Loucy (cell line): ENCODE measurements around the gene FAM20C.
"Not testable (repeated sequence)": the region's sequence is repeated elsewhere in the genome, so short reads cannot be mapped to it uniquely, and the experiment has no call there.

Experiments used
- H2AFZ ChIP-seq: fragments of 200-600 bp; sonication (generic); 2 replicates; pipeline ENCODE4 v1.6.0; 2016; ENCODE audit warnings: antibody characterized with exemption, mild to moderate bottlenecking, low read length, moderate library complexity
- H3F3A ChIP-seq: fragments of 200-600 bp; 2 replicates; pipeline ENCODE4 v1.6.0; 2016; ENCODE audit warnings: antibody characterized with exemption, low read depth, mild to moderate bottlenecking
- H3K27me3 ChIP-seq: fragments of 200-600 bp; sonication (generic); 2 replicates; pipeline ENCODE4 v1.6.1; 2014; ENCODE audit warnings: low read length, mild to moderate bottlenecking; ENCODE audit not compliant: insufficient read depth, poor library complexity, severe bottlenecking
- H3K36me3 ChIP-seq: fragments of 200-600 bp; sonication (generic); 2 replicates; pipeline ENCODE4 v1.6.1; 2016; ENCODE audit warnings: low read length; ENCODE audit not compliant: insufficient read depth
- H3K4me1 ChIP-seq: fragments of 200-600 bp; sonication (generic); 2 replicates; pipeline ENCODE4 v1.5.1; 2014; ENCODE audit warnings: low read length, mild to moderate bottlenecking; ENCODE audit not compliant: insufficient read depth, poor library complexity, severe bottlenecking
- H3K4me2 ChIP-seq: fragments of 200-600 bp; sonication (generic); 2 replicates; pipeline ENCODE4 v1.6.0; 2014; ENCODE audit warnings: antibody characterized with exemption, low read length, low read depth, mild to moderate bottlenecking; ENCODE audit not compliant: poor library complexity, severe bottlenecking
- H3K4me3 ChIP-seq: fragments of 200-600 bp; sonication (generic); 2 replicates; pipeline ENCODE4 v1.5.1; 2014; ENCODE audit warnings: low read length, mild to moderate bottlenecking, mixed read lengths; ENCODE audit not compliant: poor library complexity, severe bottlenecking
- H3K79me2 ChIP-seq: fragments of 200-600 bp; sonication (generic); 2 replicates; pipeline ENCODE4 v1.6.1; 2014; ENCODE audit warnings: low read length; ENCODE audit not compliant: insufficient read depth
- H3K9ac ChIP-seq: fragments of 200-600 bp; sonication (generic); 2 replicates; pipeline ENCODE4 v1.6.0; 2014; ENCODE audit warnings: mild to moderate bottlenecking, low read depth, low read length, moderate library complexity; ENCODE audit not compliant: poor library complexity, severe bottlenecking
- H3K9me2 ChIP-seq: fragments of 200-600 bp; sonication (generic); replicated peaks from 2 replicates; pipeline ENCODE4 v1.6.1; 2016; ENCODE audit warnings: low read depth, low read length, mixed read lengths
- H3K9me3 ChIP-seq: fragments of 200-600 bp; sonication (generic); 2 replicates; pipeline ENCODE4 v1.6.1; 2014; ENCODE audit warnings: mild to moderate bottlenecking, antibody characterized with exemption, low read length, low read depth; ENCODE audit not compliant: insufficient read depth
- H4K20me1 ChIP-seq: fragments of 200-600 bp; sonication (generic); 2 replicates; pipeline ENCODE4 v1.6.0; 2014; ENCODE audit warnings: antibody characterized with exemption, low read length, mild to moderate bottlenecking; ENCODE audit not compliant: insufficient read depth, poor library complexity, severe bottlenecking
- EZH2phosphoT487 ChIP-seq: fragments of 200-600 bp; IDR thresholded peaks from 2 replicates; pipeline ENCODE4 v1.6.1; 2018; ENCODE audit warnings: antibody characterized with exemption, mild to moderate bottlenecking, moderate library complexity, borderline replicate concordance
- TF ChIP-seq, protein P1 (sequence below): fragments of 200-600 bp; sonication (generic); conservative IDR thresholded peaks from 2 replicates; pipeline ENCODE4 v1.5.1; 2014; ENCODE audit warnings: mild to moderate bottlenecking, antibody characterized with exemption, low read length

The FAM20C gene

DNA sequence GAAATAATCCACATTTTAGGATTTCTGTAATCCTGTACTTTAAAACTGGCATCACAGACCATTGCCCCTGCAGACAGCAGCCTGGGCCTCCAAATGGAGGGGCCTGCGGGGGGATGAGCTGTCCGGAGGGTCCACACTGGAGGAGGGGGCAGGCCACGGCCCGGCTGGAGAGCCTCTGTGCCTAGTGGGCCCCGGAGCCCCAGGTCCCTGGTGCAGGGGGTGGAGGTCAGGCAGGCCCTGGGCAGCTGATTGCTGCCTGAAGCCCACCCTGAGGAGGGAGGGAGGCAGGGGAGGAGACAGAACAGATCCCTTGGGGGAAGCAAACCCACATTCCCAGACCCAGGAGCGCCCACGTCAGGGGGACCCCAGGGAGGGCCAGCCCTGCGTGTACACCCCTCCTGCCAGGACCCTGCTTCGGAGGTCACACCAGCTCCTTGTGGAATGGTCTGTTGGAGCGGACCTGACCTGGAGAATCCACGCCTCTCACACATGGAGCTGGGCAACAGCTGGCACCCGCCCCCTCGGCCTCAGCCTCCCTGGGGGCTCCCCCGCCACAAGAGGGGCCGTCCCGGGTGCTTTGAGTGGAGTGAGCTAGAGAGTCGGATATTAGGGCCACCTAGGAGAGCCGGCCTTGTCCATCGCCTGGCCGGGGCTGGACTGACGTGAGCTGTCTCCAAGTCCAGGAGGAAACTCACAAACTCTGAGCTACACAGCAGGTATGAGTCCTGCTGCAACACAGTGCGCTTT, 12.2 kb upstream of the FAM20C start:
- Histone ChIP-seq H3K9me3 (no peaks in the 10 kb centered on the region), H3K27me3 (no peaks in the 10 kb centered on the region), H3K79me2 (no peaks in the 10 kb centered on the region), H3F3A (no peaks in the 10 kb centered on the region), H3K4me2 (no peak overlapping the region), H3K9me2 (no peaks in the 10 kb centered on the region), H3K4me1 (no peaks in the 10 kb centered on the region), H3K36me3 (no peaks in the 10 kb centered on the region), H3K9ac (no peak overlapping the region), H3K4me3 (no peak overlapping the region), H2AFZ (no peak overlapping the region), H4K20me1 (no peaks in the 10 kb centered on the region)
- TF ChIP-seq, protein P1, sequence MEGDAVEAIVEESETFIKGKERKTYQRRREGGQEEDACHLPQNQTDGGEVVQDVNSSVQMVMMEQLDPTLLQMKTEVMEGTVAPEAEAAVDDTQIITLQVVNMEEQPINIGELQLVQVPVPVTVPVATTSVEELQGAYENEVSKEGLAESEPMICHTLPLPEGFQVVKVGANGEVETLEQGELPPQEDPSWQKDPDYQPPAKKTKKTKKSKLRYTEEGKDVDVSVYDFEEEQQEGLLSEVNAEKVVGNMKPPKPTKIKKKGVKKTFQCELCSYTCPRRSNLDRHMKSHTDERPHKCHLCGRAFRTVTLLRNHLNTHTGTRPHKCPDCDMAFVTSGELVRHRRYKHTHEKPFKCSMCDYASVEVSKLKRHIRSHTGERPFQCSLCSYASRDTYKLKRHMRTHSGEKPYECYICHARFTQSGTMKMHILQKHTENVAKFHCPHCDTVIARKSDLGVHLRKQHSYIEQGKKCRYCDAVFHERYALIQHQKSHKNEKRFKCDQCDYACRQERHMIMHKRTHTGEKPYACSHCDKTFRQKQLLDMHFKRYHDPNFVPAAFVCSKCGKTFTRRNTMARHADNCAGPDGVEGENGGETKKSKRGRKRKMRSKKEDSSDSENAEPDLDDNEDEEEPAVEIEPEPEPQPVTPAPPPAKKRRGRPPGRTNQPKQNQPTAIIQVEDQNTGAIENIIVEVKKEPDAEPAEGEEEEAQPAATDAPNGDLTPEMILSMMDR, result no peak
- no peak for TF ChIP-seq EZH2phosphoT487

DNA sequence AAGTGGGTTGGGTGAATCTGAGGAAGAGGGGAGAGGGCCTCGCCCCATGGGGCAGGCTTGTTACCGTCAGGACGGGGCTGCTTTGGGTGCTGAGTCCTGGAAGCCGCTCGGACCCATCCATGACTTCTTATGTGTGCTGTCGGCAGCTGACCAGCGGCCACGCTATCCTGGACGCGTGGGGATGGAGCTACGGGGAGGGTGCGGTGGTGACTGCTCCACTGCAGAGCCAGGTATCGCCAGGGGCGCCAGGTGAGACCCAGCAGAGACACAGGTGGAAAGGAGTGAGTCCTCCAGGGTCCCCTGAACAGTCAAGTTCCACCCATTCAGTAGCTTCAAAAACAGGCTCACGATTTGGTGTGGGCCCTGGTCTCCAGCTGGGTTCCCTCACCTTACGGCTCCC, 10.6 kb upstream of the FAM20C start:
- Histone ChIP-seq H3K4me2 (no peak overlapping the region), H3K27me3 (no peaks in the 10 kb centered on the region), H3K9me2 (no peaks in the 10 kb centered on the region), H3K79me2 (no peaks in the 10 kb centered on the region), H4K20me1 (no peaks in the 10 kb centered on the region), H3K9me3 (no peaks in the 10 kb centered on the region), H3F3A (no peaks in the 10 kb centered on the region), H3K9ac (no peak overlapping the region), H3K4me1 (no peaks in the 10 kb centered on the region), H2AFZ (no peak overlapping the region), H3K36me3 (no peaks in the 10 kb centered on the region), H3K4me3 (no peak overlapping the region)
- TF ChIP-seq, protein P1, result no peak
- TF ChIP-seq EZH2phosphoT487, result no peak

DNA sequence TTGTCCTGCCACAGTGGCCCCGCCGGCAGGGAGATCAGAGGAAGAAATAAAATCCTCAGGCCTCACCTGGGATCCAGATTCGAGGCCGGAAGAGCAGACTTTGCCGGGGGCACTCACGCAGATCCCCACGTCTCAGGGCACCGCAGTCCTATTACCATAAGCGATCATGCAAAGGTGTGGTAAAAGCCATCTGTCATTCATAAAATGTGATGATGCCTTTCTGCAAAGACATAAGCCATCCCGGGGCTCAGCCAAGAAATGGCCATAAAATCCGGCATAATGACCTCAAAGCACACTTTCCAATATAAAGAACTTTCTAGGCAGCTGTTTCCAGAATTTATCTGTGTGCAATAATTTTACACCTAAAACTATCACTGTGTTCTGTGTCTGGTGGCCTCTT, 9.9 kb upstream of the FAM20C start:
- not testable (repeated sequence) for H3K27me3 ChIP-seq, H3K9ac ChIP-seq, H3K4me2 ChIP-seq

More for the DNA sequence above, 9.9 kb upstream of the FAM20C start:
- not testable (repeated sequence) for H3K9me2 ChIP-seq, H3K4me1 ChIP-seq, H3K79me2 ChIP-seq, H2AFZ ChIP-seq, H3K4me3 ChIP-seq, H3K36me3 ChIP-seq, H3K9me3 ChIP-seq, H3F3A ChIP-seq, H4K20me1 ChIP-seq
